ENCODE measurements around the gene UBALD1.

UBALD1 gene

DNA sequence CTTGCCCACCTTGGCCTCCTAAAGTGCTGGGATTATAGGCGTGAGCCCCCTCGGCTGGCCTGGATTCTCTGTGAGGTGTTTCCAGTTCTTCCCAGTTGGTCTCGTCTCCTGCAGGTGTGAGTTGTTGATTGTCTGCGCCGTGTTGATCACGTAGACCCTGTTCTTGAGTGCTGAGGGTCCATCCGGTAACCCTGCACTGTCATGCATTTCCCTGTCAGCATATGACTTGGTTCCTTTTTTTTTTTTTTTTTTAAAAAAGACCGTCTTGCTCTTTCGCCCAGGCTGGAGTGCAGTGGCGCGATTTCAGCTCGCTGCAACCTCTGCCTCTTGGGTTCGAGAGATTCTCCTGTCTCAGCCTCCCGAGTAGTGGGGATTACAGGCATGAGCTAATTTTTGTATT lies 27.2 kb upstream of the UBALD1 start:
- no peak for DNase-seq

DNA sequence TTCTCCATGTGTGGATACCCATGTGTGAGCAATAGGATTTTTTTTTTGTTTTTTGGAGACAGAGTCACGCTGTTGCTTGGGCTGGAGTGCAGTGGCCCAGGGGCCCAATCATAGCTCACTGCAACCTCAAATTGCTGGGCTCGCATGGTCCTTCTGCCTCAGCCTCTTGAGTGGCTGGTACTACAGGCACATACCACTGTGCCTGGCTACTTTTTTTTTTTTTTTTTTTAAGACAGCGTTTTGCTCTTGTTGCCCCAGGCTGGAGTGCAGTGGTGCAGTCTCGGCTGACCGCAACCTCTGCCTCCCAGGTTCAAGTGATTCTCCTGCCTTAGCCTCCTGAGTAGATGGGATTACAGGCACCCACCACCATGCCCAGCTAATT lies 26.6 kb upstream of the UBALD1 start:
- no peak for DNase-seq

DNA sequence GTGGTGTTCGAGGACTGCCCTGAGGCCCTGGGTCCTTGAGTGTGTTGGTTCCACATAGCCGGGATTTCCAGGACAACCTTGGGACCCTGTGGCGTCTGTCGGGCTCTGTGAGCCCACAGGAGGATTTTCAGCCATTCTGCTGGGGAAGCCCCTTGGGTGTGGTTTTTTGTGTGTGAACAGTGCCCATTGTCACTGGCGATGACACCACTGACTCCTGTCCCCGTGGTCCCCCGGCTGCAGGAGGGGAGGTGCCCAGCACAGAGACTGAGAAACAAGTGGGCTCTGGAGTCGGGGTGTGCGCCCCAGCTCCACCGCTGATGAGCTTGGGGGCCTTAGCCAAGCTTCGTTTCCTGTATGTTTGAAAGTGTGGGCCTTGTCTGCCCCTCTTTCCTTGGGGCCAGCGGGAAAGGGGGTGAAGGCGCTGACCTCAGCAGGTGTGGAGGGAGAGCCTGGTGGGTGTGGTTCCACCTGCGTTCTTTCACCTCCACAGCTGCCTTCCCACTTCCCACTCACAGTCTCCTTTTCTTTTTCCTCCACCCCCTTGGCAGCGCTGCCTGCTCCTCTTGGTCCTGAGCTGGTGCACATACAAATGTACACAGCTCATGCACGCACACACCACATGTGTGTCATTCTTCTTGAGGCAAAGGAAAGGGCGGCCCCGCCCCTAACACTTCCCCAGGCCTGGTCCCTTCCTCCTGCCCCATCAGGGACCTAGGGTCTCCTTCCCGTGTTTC lies 26.1 kb upstream of the UBALD1 start:
- DNase-seq, result no peak

DNA sequence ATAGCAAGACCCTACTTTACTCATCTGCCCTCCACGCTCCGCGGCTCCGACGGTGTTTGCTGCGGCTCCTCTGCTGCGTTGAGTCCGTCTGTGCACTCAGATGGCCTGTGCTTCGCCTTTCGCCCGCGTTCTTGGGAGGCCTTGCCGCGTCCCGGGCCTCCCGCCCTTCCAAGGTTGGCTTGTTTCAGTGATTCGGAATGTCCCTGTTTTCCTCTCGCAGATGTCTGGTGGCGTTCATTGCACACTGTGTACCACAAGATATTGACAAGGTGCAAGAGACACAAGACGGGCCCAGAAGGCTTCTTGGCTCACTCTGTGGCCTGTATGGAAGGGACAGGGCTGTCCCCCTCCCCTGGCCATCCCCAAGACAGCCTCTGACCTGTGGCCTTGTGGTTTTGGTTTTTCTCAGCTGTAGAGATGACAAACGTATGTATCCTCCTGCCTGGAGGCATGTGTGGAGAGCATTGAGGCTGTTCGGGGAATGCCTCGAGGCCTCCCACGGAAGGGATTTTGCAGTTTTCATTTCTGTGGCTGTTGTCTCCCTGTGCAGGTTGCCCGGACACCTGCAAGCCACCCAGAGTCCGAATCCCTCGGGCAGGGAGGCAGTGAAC lies 25.3 kb upstream of the UBALD1 start:
- DNase-seq, result no peak

DNA sequence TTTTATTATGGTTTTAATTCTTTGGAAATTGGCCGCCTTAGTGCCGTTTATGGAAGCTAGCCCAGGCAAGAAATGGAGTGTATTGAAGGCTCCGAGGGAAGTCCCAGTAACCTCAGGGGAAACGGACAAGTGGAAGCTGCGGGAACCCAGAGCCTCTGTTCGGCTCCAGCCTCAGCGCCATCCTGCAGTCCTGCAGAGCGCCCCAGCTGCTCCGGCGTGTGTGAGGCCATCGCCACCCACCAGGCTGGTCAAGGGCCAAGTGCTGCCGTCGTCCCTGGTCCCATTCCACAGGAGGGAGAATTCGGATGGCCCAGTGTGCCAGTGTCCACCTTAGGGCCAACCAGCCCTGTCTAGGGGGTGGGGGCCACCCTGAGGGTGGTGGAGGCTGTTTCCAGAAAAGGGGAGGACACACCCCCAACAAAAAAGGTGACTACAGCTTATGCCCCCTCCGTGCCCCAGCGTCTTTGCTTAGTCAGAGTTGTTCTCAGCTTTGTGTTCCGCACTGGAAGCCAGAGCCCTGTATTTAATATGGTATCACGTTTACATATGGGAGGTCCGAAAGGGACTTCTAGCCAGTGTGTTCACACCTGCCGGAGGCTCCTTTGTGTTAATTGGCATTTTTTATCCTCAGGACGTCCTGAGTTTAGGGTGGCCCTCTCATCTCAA lies 22.9 kb upstream of the UBALD1 start:
- DNase-seq, result no peak

DNA sequence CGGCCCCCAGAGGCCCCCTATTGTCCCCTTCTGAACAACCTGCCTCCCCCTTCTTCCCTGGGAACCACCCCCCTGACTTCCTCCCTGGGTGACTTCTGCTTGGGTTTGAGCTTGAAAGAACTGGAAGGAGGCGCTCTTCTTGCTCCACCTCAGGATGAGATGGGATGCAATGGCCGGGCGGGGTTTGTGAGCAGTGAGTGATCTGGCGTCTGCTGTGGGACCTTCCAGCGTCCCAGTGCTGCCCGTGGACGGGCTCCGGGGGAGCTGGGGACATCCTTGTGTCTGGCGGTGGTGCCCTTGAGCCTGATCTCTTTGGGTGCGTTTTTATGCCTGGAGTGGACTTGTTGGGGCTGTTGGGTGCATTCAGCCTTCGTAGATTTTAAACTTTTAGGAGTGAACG lies 21.5 kb upstream of the UBALD1 start:
- DNase-seq, result no peak

DNA sequence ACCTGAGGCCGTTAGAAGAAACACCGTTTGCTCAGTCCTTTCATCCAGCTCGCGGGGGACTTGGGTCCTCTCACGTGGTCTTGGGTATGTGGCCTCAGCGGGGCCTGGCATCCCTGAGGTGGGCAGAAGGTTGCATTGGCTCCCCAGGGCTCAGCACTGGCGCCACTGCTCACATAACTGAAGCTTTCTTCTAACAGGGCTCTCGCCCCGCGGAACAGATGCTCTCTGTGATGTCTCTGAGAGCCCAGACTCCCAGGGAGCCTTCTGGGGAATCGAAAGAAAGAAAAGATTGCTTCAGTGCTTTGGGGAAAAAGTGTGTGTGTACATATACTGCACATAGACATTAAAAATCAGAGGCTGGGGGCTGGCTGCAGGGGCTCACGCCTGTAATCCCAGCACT lies 20.1 kb upstream of the UBALD1 start:
- DNase-seq, result no peak

DNA sequence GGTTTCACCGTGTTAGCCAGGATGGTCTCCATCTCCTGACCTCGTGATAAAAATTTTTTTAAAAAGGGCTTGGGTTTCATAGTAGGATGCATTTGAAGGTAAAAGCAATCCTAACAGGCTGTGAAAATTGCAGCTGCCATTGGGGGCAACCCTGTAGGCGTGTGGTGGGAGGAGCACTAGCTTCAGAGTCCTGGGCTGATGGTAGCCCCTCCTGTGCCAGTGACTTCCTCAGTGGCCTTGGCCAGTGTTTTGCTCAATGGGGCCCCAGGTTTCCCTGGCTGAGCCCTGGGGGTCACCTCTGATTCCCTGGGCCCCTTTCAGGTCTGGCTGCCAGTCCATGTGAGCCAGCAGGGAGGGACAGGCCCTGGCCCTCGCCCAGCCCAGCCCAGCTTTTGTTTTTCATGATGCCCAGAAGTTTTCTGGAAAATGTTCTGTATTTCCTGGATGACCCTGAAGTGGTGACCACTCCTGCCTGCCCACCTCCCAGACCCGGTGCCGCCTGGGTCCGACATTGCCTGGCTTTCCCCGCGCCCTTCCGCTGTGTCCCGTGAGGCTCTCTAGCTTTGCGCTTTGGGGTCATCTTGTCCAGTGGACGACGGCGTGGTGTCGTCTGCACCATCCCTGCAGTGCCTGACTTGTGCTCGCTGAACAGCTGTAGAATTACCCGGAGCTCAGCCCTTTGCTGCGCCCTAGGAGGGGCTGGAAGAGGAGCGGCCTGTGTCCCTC lies 19.4 kb upstream of the UBALD1 start:
- DNase-seq, result no peak

DNA sequence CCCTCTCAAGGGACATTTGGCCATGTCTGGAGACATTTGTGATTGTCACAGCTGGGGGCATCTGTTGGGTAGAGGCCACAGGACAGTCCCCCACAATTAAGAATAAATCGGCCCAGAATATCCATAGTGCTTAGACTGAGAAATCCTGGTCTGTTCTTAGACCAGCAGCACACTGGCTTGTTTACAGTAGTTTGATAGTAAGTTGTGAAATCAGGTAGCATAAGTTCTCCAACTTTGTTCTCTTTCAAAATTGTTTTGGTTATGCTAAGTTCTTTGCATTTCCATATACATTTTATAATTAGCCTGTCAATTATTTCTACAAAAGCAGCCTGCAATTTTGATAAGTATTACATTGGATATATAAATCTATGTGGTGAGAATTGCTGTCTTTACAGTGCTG lies 16.8 kb upstream of the UBALD1 start:
- no peak for DNase-seq

DNA sequence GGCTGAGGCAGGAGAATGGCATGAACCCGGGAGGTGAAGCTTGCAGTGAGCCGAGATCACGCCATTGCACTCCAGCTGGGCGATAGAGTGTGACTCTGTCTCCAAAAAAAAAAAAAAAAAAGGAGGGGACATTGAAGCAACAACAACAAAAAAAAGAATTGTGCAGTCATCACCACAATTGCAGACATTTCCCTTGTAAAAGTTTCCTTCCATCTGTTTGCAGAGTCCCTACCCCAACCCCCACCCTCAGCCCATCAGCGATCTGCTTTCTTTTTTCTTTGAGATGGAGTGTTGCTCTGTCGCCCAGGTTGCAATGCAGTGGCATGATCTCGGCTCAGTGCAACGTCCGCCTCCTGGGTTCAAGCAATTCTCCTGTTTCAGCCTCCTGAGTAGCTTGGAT lies 13.6 kb upstream of the UBALD1 start:
- DNase-seq, result no peak

DNA sequence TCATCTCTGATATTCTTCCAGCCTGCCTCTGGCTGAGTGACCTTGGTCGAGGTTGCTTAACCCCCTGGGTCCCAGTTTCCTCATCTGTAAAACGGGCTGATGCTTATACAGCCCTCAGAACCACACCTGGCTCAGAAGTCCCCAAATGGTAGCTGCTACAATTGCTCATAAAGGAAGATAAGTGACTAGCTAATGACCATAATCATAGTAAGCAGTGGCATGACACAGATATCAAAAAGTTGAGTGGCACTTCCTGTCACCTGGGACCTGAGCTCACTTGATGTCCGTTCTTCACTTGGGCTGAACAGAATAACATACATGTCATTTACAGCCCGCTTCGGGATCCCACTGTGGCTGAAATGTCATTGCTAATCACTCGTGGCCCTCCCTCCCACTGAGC lies 11.7 kb upstream of the UBALD1 start:
- no peak for DNase-seq

DNA sequence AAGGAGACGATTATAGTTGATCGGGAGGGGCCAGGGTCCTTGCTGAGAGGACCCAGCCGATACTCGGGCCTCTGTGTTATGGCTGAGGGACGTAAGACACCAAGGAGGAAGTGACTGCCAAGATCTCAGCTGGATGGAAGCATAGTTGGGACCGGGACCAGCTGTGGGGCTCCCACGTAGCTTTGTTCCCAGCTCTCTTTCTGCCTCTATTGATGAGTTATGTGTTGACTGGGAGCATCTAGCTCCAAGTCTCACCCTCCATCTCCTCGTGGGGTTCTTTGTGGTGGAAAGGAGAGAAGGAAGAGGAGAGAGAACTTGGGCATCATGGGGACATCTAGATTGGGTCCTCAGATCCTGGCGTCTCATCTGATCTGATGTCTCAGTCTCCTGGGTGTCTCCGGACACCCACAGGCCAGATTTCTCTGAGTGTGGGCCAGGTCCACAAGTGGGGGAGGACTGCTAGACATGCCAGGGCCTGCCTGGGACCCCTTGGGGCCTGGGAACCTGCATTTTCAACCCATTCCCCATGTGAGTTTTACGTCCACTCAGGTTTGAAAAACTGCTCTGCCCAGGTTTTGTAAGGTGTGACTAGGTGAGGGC lies 11.0 kb upstream of the UBALD1 start:
- no peak for DNase-seq

DNA sequence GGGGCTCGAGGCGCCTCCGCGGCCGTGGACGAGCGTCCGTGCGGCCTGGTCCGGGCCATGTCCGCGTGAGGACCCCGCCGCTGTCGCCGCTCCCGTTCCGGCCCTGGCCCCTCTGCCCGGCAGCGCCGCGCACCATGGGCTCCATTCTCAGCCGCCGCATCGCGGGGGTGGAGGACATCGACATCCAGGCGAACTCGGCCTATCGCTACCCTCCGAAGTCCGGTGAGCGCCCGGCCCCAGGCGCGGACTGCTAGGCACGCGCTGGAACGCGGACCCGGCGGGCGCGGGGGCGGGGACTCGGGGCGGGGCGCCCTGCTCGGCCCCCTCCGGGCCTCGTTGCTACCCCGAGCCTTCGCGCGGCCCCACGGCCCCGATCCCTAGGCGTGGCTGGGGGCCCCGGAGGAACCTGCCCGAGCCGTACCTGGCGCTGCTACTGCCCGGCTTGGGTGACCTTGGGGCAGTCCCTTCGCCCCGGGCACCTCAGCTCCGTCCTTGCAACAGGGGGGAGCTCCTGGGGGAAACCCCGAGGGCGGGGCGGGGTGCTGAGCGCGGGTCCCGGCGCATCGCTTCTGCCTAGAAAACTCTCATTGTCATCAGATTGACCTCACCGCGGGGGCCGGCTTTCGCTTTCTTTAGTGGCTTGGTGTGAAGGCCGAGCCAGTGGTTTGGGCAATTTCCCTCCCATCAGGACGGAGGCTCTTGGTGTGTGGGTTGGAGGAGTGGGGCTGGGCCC lies 10.3 kb upstream of the UBALD1 start:
- no peak for DNase-seq

DNA sequence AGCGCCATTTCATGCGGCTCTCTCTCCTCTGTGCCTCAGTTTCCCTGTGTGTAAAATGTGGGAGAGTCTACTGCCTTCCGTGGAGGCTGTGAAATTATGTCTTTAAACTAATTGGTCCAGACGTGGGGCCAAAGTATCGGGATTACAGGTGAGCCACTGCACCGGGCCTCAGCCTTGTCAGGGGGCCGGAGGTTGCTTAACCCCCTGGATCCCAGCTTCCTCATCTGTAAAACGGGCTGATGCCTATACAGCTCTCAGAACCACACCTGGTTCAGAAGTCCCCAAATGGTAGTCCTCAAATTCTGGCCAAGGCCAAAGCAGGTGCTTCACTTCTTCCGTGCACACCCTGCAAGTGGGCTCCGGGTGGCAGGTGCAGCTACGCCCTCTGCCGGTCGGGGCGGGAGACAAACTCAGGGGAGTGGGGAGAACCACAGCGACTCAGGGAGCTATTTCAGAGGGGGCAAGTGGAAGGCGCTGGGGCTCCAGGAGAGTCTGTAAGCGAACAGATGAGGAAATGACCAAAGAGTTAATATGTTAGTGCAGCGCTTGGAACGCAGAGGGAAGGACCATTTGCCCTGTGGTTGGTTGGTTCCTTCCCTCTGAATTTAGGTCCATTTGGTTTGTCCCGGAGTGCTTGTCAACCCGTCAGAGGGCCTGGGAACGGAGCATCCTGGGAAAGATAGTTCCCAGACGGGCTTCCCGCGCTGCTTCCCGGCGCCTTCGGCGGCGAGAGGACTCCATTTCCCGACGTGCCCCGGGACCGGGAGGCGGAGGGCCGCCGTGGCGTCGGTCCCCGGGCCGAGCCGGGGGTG lies 9.5 kb upstream of the UBALD1 start, which contains the start of gene MGRN1:
MGRN1 (plus strand) TSS at position 812 of the 812 bp plus-strand sequence. CDS start 135 bp downstream, outside the sequence.
- peak; percentile 94 for DNase-seq

DNA sequence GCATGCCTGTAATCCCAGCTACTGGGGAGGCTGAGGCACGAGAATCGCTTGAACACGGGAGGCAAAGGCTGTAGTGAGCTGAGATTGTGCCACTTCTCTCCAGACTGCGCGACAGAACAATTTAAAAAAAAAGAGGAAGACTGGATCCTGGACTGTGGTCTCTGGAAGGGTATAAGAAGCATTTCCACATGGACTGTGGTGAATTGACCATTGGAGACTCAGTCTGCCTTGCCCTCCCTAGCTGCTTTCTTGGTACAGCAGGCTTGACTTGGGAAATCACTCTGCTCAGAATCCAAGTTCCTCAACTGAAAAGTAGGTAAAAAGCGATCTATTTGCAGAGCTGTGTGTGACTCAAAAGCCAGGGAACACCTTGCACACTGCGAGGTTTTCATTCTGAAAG lies 8.9 kb upstream of the UBALD1 start:
- no peak for DNase-seq

DNA sequence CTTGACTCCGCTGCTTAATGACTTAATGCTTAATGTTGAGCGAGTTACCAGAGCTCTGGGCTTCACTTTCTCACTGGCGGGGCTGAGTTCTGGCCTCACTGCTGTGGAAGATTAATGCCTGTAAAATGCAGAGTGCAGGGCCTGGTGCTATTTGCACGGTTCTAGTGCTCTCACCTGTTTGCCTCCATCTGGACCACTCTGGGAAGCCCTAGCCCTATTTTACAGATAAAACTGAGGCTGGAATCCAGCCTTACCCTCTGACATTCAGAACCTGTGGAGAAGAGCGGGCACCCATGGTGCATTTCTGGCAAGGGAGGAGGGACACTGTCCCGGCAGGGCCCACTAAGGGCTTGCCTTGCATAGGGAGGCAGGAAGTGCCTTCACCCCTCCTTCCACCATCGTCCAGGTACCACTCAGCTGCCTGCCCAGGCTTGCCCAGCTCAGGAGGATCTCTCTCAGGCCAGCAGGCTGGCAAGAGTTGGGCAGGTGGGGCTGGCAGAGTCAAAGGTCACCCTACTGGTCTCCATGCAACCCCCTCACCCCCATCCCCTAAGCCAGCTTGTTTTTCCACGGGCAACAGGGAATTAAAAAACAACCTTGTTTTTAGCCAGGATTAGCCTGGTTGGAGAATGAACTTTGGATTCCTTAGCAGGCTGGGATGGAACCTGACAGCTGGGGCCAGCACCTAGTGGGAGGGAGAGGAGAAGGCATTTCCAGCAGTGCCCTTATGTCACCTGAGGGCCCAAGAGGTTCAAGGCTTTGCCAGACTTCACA lies 4.1 kb upstream of the UBALD1 start:
- DNase-seq, result peak; percentile 65

DNA sequence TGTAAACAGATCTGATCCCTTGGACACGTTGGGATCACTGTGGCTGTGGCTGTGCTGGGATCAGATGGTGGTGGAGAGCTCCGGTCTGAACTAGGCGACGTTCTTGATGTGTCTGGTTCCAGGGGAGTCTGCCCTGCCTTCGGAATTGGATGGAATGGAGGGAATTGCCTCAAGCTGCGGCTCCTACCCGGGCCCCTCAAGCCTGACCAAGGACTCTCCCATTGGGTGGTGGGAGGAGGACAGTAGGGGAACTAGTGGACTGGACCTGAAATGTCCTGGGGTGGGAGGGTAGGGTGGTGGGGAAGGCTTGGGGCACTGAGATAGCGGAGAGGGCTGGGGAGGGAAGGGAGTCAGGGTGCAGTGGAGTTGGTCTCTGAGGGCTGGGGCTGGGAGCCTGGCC lies 3.2 kb upstream of the UBALD1 start:
- no peak for DNase-seq

DNA sequence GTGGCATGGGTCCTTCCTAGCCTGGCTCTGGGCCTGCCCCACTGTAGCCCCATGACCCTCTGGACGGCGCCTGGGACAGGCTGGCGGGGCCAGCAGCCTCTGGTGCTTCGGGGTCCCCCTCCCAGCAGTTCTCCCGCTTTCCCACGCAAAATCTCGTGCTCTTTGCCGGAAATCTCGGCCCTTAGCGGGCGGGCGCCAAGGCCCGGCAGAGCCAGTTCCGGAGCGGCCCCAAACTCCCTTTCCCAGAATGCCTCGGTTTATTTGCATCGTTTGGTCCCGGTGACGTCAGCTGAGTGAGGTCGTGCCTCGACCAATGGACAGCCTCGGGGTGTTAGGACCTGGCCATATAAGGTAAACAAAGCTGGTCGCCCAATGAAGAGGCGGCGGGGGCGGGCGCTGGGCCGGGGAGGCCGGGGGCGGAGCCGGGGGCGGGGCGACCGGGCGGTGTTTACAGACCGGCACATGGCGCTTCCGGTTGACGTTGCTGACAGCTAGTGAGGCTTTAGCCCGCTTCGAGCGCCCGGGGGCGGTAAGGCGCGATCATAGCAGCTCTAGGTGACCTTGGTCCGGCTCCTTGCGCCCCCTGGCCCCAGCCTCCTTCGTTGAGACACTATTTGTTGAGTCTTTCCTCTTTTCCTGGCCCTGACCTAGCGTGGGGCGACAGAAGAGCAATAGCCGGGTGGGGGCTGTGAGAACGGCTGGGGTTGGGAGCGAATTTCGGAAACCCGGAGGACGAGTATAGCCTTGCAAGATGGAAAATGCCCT lies 1.5 kb upstream of the UBALD1 start:
- DNase-seq, result peak; percentile 100

DNA sequence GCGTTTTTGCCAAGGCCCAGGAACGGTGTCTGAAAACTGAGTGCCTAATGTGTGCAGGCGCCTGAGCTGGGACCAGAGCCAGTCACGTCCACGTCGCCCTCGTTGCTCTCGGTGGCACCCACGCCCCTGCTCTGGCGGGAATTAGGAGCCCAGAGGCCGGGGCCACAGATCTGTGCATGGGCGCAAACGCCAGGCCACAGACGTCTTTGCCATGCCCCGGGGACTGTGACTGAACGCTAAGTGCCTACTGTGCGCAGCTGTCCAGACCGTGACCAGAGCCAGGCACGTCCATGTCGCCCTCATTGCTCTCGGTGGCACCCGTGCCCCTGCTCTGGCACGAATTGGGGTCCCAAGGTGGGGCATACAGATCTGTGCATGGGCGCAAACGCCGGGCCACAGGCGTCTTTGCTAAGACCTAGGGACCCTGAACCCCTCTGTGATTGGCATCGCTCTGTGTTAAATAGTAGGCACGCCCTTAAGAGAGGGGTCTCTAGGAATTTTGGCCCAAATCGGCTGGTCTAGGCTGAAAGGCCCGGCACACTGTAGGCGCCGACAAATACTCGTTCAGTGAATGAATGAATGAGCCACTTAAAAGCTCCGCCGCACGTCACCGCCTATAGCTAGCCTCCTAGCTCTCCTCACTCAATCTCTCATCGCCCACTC lies 827 bp upstream of the UBALD1 start:
- DNase-seq, result no peak

All from DMS153 (cell line).